Osteoblast (primary cell): ENCODE results near the gene SPATS2. TPM values are rescaled to one million over a fixed set of nuclear protein-coding genes. Genes with fewer than 3 reads are reported as not detected.

Experiments
- DNase-seq: peaks from one replicate; pipeline ENCODE4 v3.0.0; 2011; ENCODE audit warnings: low spot score, mixed read lengths; ENCODE audit not compliant: insufficient read length; ENCODE audit errors: missing footprints
- H2AFZ ChIP-seq: 2 replicates; pipeline ENCODE4 v1.6.0; 2011; ENCODE audit warnings: mild to moderate bottlenecking, low read length
- H3K27ac ChIP-seq: 2 replicates; pipeline ENCODE4 v1.5.1; 2011; ENCODE audit warnings: mild to moderate bottlenecking, low read depth, low read length, moderate library complexity
- H3K27me3 ChIP-seq: 2 replicates; pipeline ENCODE4 v1.6.0; 2012; ENCODE audit warnings: mild to moderate bottlenecking, control low read depth, inconsistent platforms, low read length, moderate library complexity; ENCODE audit not compliant: insufficient read depth
- H3K36me3 ChIP-seq: 2 replicates; pipeline ENCODE4 v1.5.1; 2011; ENCODE audit warnings: mild to moderate bottlenecking, low read length, control low read depth, moderate library complexity; ENCODE audit not compliant: insufficient read depth
- H3K4me1 ChIP-seq: 2 replicates; pipeline ENCODE4 v1.5.1; 2011; ENCODE audit warnings: mild to moderate bottlenecking, low read length, control low read depth, moderate library complexity; ENCODE audit not compliant: insufficient read depth
- H3K4me2 ChIP-seq: 2 replicates; pipeline ENCODE4 v1.6.0; 2011; ENCODE audit warnings: mild to moderate bottlenecking, low read length; ENCODE audit not compliant: insufficient read depth
- H3K4me3 ChIP-seq: fragments of 200-600 bp; sonication (generic); 3 replicates; pipeline ENCODE4 v1.5.1; 2012; ENCODE audit warnings: mild to moderate bottlenecking, low read length, inconsistent platforms; ENCODE audit not compliant: insufficient read depth
- H3K79me2 ChIP-seq: 2 replicates; pipeline ENCODE4 v1.6.0; 2012; ENCODE audit warnings: mild to moderate bottlenecking, low read length, control low read depth, inconsistent platforms; ENCODE audit not compliant: insufficient read depth
- H3K9me3 ChIP-seq: 2 replicates; pipeline ENCODE4 v1.5.1; 2011; ENCODE audit warnings: low read depth, low read length, control low read depth
- H4K20me1 ChIP-seq: 2 replicates; pipeline ENCODE4 v1.6.0; 2012; ENCODE audit warnings: mild to moderate bottlenecking, low read length, control low read depth; ENCODE audit not compliant: insufficient read depth
- CTCF ChIP-seq: IDR thresholded peaks from 2 replicates; pipeline ENCODE4 v1.5.1; 2011; ENCODE audit warnings: mild to moderate bottlenecking, low read depth, low read length, moderate library complexity; ENCODE audit errors: extremely low read depth
- total RNA-seq: library from RNA; depleted of rRNA; stranded (reverse); fragments of >200 nt; gene quantifications from 2 replicates; pipeline ENCODE4 v1.2.3, GENCODE V29; 2012

SPATS2 gene
- total RNA-seq, 1 donor, result 25.7 TPM

GRCh38 chr12:49413796-49414195 lies 46.5 kb downstream of the SPATS2 start:
- Histone ChIP-seq H3K27me3 (no peaks in the 10 kb centered on the region), H3K9me3 (no peaks in the 10 kb centered on the region), H4K20me1 (peaks cover 11% of the 10 kb centered on the region), H3K4me1 (peaks cover 7% of the 10 kb centered on the region), H3K4me2 (no peak overlapping the region), H3K79me2 (peaks cover 32% of the 10 kb centered on the region), H3K36me3 (no peaks in the 10 kb centered on the region), H3K27ac (no peak overlapping the region), H3K4me3 (no peak overlapping the region), H2AFZ (no peak overlapping the region)
- no peak for TF ChIP-seq CTCF
- DNase-seq, result no peak

GRCh38 chr12:49414364-49414763 lies 47.1 kb downstream of the SPATS2 start:
- Histone ChIP-seq H3K79me2 (peaks cover 34% of the 10 kb centered on the region), H3K36me3 (no peaks in the 10 kb centered on the region), H2AFZ (no peak overlapping the region), H3K9me3 (no peaks in the 10 kb centered on the region), H3K27ac (no peak overlapping the region), H3K4me2 (no peak overlapping the region), H4K20me1 (peaks cover 10% of the 10 kb centered on the region), H3K4me1 (peaks cover 9% of the 10 kb centered on the region), H3K27me3 (no peaks in the 10 kb centered on the region), H3K4me3 (no peak overlapping the region)
- no peak for DNase-seq
- TF ChIP-seq CTCF, result no peak

GRCh38 chr12:49415521-49415970 lies 48.3 kb downstream of the SPATS2 start:
- H4K20me1 ChIP-seq, result peaks cover 10% of the 10 kb centered on the region
- H3K4me1 ChIP-seq, result peaks cover 9% of the 10 kb centered on the region

GRCh38 chr12:49416892-49417291 lies 49.6 kb downstream of the SPATS2 start:
- Histone ChIP-seq H2AFZ (no peak overlapping the region), H3K79me2 (peaks cover 24% of the 10 kb centered on the region), H3K4me3 (no peak overlapping the region), H3K27me3 (no peaks in the 10 kb centered on the region), H3K36me3 (no peaks in the 10 kb centered on the region), H3K4me1 (peaks cover 9% of the 10 kb centered on the region), H3K27ac (no peak overlapping the region), H3K4me2 (no peak overlapping the region), H3K9me3 (no peaks in the 10 kb centered on the region), H4K20me1 (peaks cover 10% of the 10 kb centered on the region)
- no peak for DNase-seq
- no peak for TF ChIP-seq CTCF

More at GRCh38 chr12:49415521-49415970, 48.3 kb downstream of the SPATS2 start:
- H3K79me2 ChIP-seq, result peaks cover 28% of the 10 kb centered on the region
- H3K36me3 ChIP-seq, result no peaks in the 10 kb centered on the region
- DNase-seq, result no peak
- no peak overlapping the region for H2AFZ ChIP-seq
- no peak overlapping the region for H3K4me3 ChIP-seq
- H3K27ac ChIP-seq, result no peak overlapping the region
- TF ChIP-seq CTCF, result no peak
- H3K4me2 ChIP-seq, result no peak overlapping the region
- H3K9me3 ChIP-seq, result no peaks in the 10 kb centered on the region
- H3K27me3 ChIP-seq, result no peaks in the 10 kb centered on the region
